HUDEP-2 (cell line): ENCODE data around the gene INO80D.
"Not testable (repeated sequence)": the region's sequence is repeated elsewhere in the genome, so short reads cannot be mapped to it uniquely, and the experiment has no call there.

Experiments used
- DNase-seq, 76 experiments: peaks; one replicate each; lab custom pipeline; 2025; ENCODE audit not compliant: unreplicated experiment in 76 of 76; lab: John Stamatoyannopoulos, UW

INO80D gene

DNA sequence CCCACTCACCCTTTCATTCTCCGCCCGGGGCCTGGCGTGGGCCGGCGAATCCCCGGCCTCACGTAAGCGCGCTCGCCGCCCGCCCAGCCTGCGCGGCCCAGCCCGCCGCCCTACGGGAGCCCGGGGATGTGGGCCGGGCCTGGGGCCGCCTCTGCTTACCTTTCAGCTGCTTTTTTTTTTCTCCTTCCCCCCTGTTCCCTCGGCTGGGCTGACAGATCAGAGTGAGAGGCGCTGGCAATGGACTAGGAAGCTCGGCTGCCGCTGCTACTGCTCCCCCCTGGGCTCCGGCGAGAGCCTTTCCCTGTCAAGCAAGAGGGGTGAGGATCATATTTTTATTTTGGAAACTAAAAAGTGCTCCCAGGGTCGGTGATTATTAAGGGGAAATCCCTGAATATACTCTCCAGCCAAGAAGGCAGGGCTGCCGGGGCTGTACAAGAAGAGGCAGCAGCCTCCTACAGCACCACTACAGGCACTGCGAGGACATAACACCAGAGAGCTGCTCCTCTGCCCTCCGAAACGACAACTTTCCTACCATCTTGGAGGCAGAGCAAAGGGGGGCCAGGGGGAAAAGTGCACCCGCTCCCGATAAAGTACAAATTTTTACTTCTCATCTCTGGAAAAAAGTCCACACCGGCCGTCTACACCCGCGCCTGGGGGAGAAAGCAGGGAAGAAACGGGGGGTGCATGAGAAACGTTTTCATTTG lies at the start of gene INO80D:
Gene INO80D, minus strand, starts transcription at position 433 of the 704 bp plus-strand sequence. CDS start 23,158 bp downstream, outside the sequence.
- peak in 75 of 76 experiments; percentile 11 to 91 (median 68) for DNase-seq

DNA sequence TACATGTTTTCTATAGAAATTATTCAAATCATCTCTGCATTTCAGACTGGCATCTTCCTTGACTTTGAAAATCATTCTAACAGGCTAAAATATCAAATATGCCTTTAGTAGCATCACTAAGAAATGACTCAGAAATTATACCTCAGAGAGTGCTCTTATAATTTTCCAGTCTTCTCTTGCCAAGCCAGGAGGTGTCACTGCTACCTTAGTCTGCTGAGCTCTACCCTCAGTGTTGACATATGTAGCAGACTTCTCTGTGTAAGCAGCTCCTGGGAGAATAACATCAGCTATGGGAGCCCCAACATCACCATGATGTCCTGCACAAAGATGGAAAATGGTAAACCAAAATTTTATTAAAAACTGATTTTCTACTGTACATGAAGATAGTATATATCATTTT lies 41.7 kb upstream of the INO80D start:
- DNase-seq = no peak

DNA sequence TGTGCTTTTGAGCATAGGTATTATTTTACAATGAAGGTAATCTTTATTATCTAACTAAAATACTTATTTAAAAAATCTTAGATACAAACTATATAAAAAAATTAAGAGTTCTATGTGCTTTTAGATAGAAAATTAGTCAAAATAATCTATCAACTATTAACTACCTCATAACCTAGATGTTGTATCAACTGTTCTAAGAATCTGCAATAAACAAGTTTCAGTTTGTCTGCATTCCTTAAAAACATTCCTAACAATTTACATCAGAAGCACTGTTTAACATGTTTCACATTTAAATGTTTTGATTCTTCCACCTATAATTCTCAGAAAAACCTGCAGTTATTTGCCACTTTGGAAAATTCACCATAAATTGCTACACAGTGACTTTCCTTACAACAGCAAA lies 39.9 kb upstream of the INO80D start:
- DNase-seq = no peak

DNA sequence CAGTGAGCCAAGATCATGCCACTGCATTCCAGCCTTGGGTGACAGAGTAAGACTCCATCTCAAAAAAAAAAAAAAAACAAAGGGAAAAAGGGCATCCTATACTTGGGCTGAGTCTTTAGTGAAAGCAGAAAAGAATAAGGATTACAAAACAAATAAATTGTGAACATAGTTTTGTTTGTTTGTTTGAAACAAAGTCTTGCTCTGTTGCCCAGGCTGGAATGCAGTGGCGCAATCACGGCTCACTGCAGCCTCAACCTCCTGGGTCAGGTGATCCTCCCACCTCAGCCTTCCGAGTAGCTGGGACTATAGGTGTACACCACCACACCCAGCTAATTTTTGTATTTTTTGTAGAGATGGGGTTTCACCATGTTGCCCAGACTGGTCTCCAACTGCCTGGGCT lies 36.6 kb upstream of the INO80D start:
- not testable (repeated sequence) for DNase-seq

DNA sequence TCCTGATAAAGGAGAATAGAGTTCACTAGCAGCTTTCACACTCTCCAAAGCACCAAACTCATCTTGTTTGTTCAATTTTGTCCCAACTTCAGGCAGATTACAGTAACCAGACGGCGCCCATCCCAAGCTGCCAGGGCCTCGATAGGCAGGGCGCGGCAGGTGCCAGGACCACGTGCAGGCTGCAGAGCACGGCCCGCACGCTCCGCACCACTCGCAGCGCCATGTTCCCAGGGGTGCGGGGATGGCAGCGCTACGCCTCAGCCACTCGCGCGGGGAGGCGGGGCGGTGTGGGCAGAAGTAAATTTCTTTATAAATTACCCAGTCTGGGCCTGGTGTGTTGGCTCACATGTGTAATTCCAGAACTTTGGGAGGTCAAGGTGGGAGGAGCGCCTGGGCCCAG lies 30.3 kb upstream of the INO80D start:
- no peak for DNase-seq

DNA sequence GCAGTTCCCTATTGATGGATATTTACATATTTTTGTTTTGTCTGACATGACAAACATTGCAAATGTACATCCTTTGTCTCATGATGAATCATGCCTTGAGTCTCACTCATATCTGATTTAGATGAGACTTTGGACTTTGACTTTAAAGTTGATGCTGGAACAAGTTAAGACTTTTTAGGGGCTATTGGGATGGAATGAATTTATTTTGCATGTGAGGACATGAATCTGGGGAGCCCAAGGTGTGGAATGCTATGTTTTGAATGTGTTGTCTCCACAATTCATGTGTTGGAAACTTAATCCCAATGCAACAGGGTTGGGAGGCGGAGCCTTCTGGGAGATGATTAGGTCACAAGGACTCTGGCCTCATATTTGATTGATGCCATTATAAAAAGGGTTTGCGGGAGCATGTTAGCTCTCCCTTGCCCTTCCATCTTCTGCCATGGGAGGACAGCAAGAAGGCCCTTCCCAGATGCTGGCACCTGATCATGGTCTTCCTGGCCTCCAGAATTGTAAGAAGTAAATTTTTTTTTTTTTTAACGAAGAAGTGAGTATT lies 29.1 kb upstream of the INO80D start:
- DNase-seq = no peak

- DNase-seq = no peak
Observed at GRCh38 chr2:206112846-206113547, 27.0 kb upstream of the INO80D start.

- DNase-seq = no peak
Observed at GRCh38 chr2:206112108-206112507, 26.1 kb upstream of the INO80D start.

DNA sequence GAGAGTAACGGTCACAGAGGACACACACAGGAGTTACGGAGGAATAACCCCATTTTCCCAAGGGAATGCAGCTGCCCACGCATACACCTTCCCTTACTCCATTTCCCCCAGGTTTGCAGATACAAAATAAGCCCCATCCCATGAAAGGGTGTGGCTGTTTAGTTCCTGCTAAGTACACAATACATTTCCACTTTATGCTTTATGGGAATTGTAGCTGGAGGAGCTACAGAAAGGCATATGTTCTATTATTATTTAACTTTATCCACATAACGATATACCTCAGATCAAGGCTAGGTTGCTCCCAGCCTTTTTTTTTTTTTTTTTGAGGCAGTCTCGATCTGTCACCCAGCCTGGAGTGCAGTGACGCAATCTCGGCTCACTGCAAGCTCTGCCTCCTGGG lies 22.7 kb upstream of the INO80D start:
- DNase-seq = no peak

DNA sequence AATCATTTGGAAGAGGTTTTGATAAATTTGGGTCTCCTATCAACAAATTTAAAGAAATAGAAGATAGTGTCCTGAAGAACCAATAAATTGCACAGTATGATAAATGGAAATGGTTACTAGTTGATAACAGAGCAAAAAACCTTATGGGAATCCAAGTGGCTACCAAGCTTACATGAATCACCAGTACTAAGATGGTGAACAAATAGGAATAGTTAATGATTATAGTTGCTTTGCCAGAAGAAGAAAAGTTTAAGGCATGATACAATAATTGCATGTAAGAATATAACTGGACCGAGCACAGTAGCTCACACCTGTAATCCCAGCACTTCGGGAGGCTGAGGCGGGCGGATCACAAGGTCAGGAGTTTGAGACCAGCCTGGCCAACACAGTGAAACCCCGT lies 19.6 kb upstream of the INO80D start:
- DNase-seq = no peak

DNA sequence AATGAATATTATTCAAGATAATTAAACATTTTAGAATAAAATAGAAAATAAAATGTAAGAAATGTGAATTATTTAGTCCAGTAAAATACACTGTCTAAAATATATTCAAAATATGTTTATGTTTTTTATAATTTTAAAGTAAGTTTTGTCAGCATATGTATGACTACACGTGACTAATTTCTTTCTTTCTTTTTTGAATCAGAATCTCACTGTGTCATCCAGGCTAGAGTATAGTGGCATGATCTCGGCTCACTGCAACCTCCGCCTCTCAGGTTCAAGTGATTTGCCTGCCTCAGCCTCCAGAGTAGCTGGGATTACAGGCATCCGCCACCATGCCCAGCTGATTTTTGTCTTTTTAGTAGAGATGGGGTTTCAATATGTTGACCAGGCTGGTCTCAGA lies 19.1 kb upstream of the INO80D start:
- DNase-seq = no peak

- not testable (repeated sequence) for DNase-seq
Observed at GRCh38 chr2:206098872-206099271, 12.9 kb upstream of the INO80D start.

GRCh38 chr2:206098471-206098870 lies 12.5 kb upstream of the INO80D start:
- no peak for DNase-seq

DNA sequence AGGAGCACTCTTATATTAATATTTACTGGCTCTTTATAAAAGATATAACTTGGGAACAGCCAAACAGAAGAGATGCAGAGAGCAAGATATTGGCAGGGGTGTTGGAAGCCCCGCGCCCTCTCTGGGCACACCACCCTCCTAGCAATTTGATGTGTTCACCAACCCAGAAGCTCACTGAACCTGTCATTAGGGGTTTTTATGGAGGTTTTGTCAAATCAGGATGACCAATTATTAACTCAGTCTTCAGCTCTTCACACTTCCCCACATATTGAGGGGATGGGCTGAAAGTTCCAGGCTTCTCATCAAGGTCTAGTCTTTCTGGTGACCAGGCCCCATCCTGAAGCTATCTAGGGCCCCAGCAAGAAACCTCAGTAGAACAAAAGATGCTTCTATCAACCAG lies 10.9 kb upstream of the INO80D start:
- DNase-seq = no peak

DNA sequence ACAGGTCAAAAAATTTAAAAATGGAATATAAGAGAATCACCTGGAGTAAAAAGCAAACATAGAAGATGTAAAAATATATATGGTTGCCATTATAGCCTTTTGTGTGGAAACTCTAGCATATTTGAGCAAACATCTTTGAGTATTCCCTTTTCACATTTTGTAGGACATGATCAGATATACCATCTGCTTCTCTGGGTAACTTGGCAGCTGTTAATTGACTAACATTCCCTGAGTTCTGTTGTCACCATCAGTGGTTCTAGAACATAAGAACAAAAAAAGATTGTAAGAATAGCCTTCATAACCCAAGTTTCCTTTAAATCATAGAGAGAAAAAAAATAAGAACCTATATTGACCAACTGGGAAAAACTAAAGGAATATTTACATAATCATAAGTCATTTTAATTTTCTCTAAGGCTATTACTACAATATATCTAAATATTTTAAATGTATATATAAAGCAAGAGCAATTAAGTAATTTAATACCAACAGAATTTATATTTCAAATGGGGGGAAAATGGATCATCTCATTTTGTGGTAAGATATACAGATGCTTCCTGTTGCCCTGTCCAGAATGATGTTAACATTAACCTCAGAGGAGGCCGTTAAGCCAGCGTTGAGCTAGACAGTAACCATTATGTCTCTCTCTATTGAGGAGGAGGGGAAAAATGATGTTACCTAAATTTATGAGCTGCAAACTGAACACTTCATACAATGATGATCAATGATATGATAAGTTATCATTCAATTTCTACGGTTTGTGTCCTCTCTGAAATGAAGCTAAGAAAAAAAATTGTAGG lies 9.8 kb upstream of the INO80D start:
- no peak for DNase-seq

DNA sequence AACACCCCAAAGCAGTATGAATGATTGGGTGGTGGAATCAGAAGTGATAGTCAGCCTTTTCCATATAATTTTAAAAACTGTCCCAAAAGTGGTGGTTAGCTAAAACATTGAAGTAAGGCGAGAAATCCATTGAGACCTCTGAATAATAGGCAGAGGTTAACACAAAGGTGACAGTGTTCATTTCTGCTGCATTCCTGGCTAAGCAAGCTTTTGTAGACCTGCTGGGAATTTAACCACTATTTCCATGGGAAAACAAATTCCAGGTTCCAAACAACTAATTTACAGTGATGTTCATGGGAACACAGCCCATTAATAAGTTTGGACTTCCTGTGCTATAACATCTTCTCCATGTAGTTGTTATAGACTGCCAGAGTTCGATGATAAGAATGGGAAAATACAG lies 6.3 kb upstream of the INO80D start:
- no peak for DNase-seq

DNA sequence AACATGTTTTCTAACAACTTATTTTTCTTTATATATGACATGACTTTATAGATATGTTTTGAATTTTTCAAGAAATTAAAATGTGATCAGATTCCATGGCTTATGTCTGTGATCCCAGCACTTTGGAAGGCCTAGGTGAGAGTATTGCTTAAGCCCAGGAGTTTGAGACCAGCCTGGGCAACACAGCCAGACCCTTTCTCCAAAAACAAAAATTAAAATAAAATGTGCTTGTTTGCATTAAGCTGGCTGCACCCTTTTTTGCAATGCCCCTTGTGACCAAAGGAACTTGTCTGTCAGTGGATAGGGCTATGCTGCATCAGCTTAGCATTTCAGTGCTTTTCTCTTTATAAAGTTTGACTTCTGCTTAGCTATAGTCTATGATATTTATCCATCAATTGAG lies 2.3 kb upstream of the INO80D start:
- DNase-seq = no peak

GRCh38 chr2:206086716-206087350 lies 859 bp upstream of the INO80D start:
- DNase-seq = peak in 18 of 76 experiments; percentile 8 to 48 (median 24)

DNA sequence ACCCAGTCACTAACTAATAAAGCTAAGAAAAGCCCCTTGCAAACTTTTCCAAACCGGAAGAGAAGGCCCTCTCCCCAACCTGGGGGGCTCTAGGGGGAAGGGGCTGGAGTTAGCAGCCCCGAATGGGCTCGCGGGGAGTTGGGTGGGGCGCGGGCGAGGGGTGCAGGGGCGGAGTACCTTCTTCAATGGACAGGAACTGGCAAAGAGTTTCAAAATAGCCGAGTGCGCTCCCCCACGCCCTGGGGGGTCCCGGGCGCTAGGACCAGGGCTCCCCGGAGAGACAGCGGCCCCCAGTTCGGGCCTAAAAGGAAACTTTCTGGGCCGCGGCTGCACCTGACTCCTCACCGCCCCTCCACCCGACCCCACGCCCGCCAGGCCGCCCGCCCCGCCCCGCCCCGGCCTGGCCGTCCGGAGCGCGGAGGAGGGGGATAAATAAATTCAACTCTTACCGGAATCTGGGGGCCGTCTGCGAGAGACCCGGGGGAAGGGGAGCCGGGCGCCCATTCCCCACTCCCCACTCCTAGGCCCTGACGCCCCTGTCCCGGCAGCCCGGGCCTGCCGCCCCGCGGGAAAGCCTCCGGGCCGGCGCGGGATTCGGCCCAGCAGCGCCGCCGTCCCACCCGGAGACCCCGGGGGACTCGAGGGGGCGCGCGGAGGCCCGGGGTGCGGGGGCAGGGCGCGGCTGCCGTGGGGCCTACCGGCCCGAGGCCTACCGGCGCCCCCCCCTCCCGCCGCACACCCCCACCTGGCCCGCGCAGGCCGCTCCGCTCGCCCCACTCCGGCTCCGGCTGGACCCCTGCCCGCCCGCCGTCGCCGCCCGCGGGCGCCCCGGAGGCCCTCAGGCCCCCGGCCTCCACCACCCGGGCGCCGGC lies 868 bp downstream of the INO80D start:
- peak in 31 of 76 experiments; percentile 8 to 59 (median 25) for DNase-seq

DNA sequence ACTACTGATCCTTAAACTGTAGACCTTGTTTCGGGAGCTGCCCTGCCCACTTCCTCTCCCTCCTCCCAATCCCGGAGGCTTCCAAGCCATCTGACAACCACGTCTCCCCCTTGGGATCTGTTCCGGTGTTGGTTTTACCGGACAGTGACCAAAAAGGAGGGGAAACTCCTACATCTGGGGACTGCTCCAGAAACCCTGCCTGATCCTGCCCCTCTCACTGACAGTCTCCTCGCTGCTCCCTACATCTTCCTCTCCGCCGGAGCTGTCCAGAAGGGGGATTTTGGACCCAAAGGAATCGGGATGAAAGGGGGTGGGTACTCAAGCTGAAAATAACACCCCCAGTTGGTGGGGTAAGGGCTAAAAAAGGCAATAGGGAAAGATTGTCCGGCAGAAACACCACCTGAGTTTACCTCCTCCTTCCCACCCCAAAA lies 1.5 kb downstream of the INO80D start:
- DNase-seq = peak in 17 of 76 experiments; percentile 5 to 51 (median 28)
